H1 (cell line): Measurements from ENCODE around the gene HEATR1. TPM values are rescaled to one million over a fixed set of nuclear protein-coding genes. Genes with fewer than 3 reads are reported as not detected.

Experiments
- ASH2L ChIP-seq: fragments of 200-600, 300-600 bp; sonication (generic); IDR thresholded peaks from one replicate; pipeline ENCODE4 v1.7.1; 2017; ENCODE audit warnings: low read length
- ATF2 ChIP-seq: IDR thresholded peaks from 2 replicates; pipeline ENCODE4 v1.6.1; 2012; ENCODE audit warnings: low read length, inconsistent platforms
- BACH1 ChIP-seq: IDR thresholded peaks from 2 replicates; pipeline ENCODE4 v1.6.1; 2012; ENCODE audit warnings: low read length, improper control_type of control experiment
- BCL11A ChIP-seq, 2 experiments: IDR thresholded peaks; one replicate each; pipeline ENCODE4 v1.6.1; 2011; ENCODE audit warnings: low read depth in 2 of 2, low read length in 2 of 2, mild to moderate bottlenecking in 2 of 2
- CBX8 ChIP-seq: fragments of 300-800, 300-1000 bp; sonication (generic); IDR thresholded peaks from 2 replicates; pipeline ENCODE4 v1.7.1; 2016; ENCODE audit warnings: low read depth, low read length, borderline replicate concordance
- EGR1 ChIP-seq: IDR thresholded peaks from 2 replicates; pipeline ENCODE4 v1.6.1; 2011; ENCODE audit warnings: low read depth, low read length, borderline replicate concordance
- EP300 ChIP-seq, 2 experiments: IDR thresholded peaks; 1 replicate in 1 of 2; 2 replicates in 1 of 2; pipeline ENCODE4 v1.6.1; 2011 to 2012; ENCODE audit warnings: low read depth in 2 of 2, low read length in 2 of 2, mild to moderate bottlenecking in 2 of 2, borderline replicate concordance in 1 of 2, inconsistent platforms in 1 of 2, moderate library complexity in 1 of 2
- EZH2 ChIP-seq: fragments of 200-600 bp; sonication (generic); IDR thresholded peaks from 2 replicates; pipeline ENCODE4 v1.7.1; 2012; ENCODE audit warnings: low read depth, mild to moderate bottlenecking, moderate library complexity, low read length, inconsistent platforms; ENCODE audit not compliant: severe bottlenecking
- KDM1A ChIP-seq: fragments of 200-600, 300-600 bp; sonication (generic); IDR thresholded peaks from 2 replicates; pipeline ENCODE4 v1.7.1; 2016; ENCODE audit warnings: mild to moderate bottlenecking, low read length, borderline replicate concordance
- KDM4A ChIP-seq: IDR thresholded peaks from one replicate; pipeline ENCODE4 v1.7.1; 2012; ENCODE audit warnings: low read depth, mild to moderate bottlenecking, moderate library complexity, low read length, inconsistent platforms; ENCODE audit not compliant: severe bottlenecking
- MAFK ChIP-seq: IDR thresholded peaks from 2 replicates; pipeline ENCODE4 v1.6.1; 2012; ENCODE audit warnings: low read depth, mild to moderate bottlenecking, improper control_type of control experiment, low read length
- NRF1 ChIP-seq: IDR thresholded peaks from 2 replicates; pipeline ENCODE4 v1.6.1; 2011; ENCODE audit warnings: mild to moderate bottlenecking, low read depth, low read length, improper control_type of control experiment
- POLR2A ChIP-seq, 2 experiments: IDR thresholded peaks; 1 replicate in 1 of 2; 2 replicates in 1 of 2; pipeline ENCODE4 v1.6.1; 2011; ENCODE audit warnings: low read depth in 2 of 2, low read length in 2 of 2, mild to moderate bottlenecking in 2 of 2; ENCODE audit errors: control extremely low read depth in 1 of 2
- POLR2AphosphoS5 ChIP-seq: IDR thresholded peaks from 2 replicates; pipeline ENCODE4 v1.6.1; 2011; ENCODE audit warnings: low read depth, low read length
- RFX5 ChIP-seq: IDR thresholded peaks from 2 replicates; pipeline ENCODE4 v1.6.1; 2011; ENCODE audit warnings: low read depth, low read length, improper control_type of control experiment, borderline replicate concordance
- RNF2 ChIP-seq: fragments of 200-900, 300-1000 bp; sonication (generic); IDR thresholded peaks from 2 replicates; pipeline ENCODE4 v1.7.1; 2016; ENCODE audit warnings: borderline replicate concordance, low read depth, mild to moderate bottlenecking, antibody characterized with exemption, low read length; ENCODE audit not compliant: poor library complexity, severe bottlenecking; ENCODE audit errors: missing control alignments
- RXRA ChIP-seq: IDR thresholded peaks from 2 replicates; pipeline ENCODE4 v1.6.1; 2011; ENCODE audit warnings: low read depth, mild to moderate bottlenecking, low read length, moderate library complexity; ENCODE audit not compliant: insufficient read depth
- TBP ChIP-seq: IDR thresholded peaks from 2 replicates; pipeline ENCODE4 v1.6.1; 2011; ENCODE audit warnings: low read depth, low read length, improper control_type of control experiment
- TCF12 ChIP-seq: IDR thresholded peaks from 2 replicates; pipeline ENCODE4 v1.6.1; 2011; ENCODE audit warnings: low read depth, mild to moderate bottlenecking, low read length
- TEAD4 ChIP-seq: IDR thresholded peaks from 2 replicates; pipeline ENCODE4 v1.6.1; 2012; ENCODE audit warnings: low read depth, low read length, inconsistent platforms, mixed read lengths
- USF2 ChIP-seq: IDR thresholded peaks from 2 replicates; pipeline ENCODE4 v1.6.1; 2011; ENCODE audit warnings: low read length, improper control_type of control experiment
- polyA plus RNA-seq, 7 experiments: library from polyadenylated mRNA; depleted of rRNA in 3 of 7; stranded (reverse) in 5 of 7; unstranded in 2 of 7; fragments of >200 nt in 5 of 7; fragments of 200-250 nt in 2 of 7; gene quantifications; 1 replicate in 5 of 7; 2 replicates in 1 of 7; 4 replicates in 1 of 7; pipeline versions ENCODE4 v1.2.1 to v1.2.3, GENCODE V29; 2011 to 2013; ENCODE audit warnings: missing spikeins in 2 of 7, mixed read lengths in 2 of 7
- total RNA-seq: library from RNA; stranded (reverse); fragmentation: NEBNext Ultra II Directional; extraction: Animal tissue kit (Norgen Biotek cat#: 25700); gene quantifications from 2 replicates; pipeline ENCODE4 v1.2.1, GENCODE V29; 2021

The HEATR1 gene
- total and polyA plus RNA-seq, 2 of the 8 experiments (the other 6 are each of a cell fraction or from before 2014, with no cell fraction given), result 13.0 to 95.8 TPM

- TF ChIP-seq RNF2, result no peak
- no peak for TF ChIP-seq EP300 (IDR thresholded peaks at IDR 0.05; ENCODE audit: borderline replicate concordance in 1 of 2, low read depth in 2 of 2, low read length in 2 of 2)
- no peak for TF ChIP-seq BACH1
- TF ChIP-seq ASH2L, result peak; percentile 53
- TF ChIP-seq USF2, result peak; percentile 76
- TF ChIP-seq TCF12, result no peak
- TF ChIP-seq KDM4A, result peak; percentile 93
- TF ChIP-seq MAFK, result 0 out of 2 replicates have a peak, but pooled peaks have one; percentile 38
- TF ChIP-seq RXRA, result no peak
- TF ChIP-seq EZH2, result peak; percentile 29
- no peak for TF ChIP-seq RFX5
- TF ChIP-seq EGR1, result no peak
- TF ChIP-seq POLR2AphosphoS5, result peak; percentile 62; the same call in 1 of the 2 replicates
- no peak for TF ChIP-seq BCL11A (IDR thresholded peaks at IDR 0.05; ENCODE audit: low read depth in 2 of 2, low read length in 2 of 2)
- TF ChIP-seq ATF2, result no peak
- TF ChIP-seq CBX8, result no peak
- TF ChIP-seq TBP, result peak; percentile 28; the same call in 1 of the 2 replicates
- no peak for TF ChIP-seq NRF1
- TF ChIP-seq POLR2A (IDR thresholded peaks at IDR 0.05; ENCODE audit: control extremely low read depth in 1 of 2, low read depth in 2 of 2, low read length in 2 of 2), result peak in 1 of 2 experiments; percentile 39; a peak in 1 of 3 replicates
- no peak for TF ChIP-seq KDM1A
- TF ChIP-seq TEAD4, result peak; percentile 56; the same call in 1 of the 2 replicates
Observed at GRCh38 chr1:236524142-236524894, 80.0 kb downstream of the HEATR1 start (continued).
